Measurements from ENCODE around the gene NLRC5. TPM values are rescaled to one million over a fixed set of nuclear protein-coding genes. Genes with fewer than 3 reads are reported as not detected.
A peak's percentile ranks its signal among the peaks of the same experiment; 100 is the strongest.
"Not testable (repeated sequence)": the region's sequence is repeated elsewhere in the genome, so short reads cannot be mapped to it uniquely, and the experiment has no call there.

The NLRC5 gene
- total RNA-seq, 3 donors from 2014 or later = 18.4 to 34.4 (median 24.1) TPM

- no peaks in the 10 kb centered on the region for H3K27me3 ChIP-seq
- intact Hi-C loops (cut with DNase I; ENCODE audit: low total_unique reads) = no loop called here
- no peak for DNase-seq (ENCODE audit: low spot score in 2 of 2)
- H3K36me3 ChIP-seq = no peaks in the 10 kb centered on the region
- H3K4me3 ChIP-seq = no peak overlapping the region
- H3K9me3 ChIP-seq = no peaks in the 10 kb centered on the region
- TF ChIP-seq POLR2AphosphoS5 (IDR thresholded peaks at IDR 0.05) = no peak
- H3K27ac ChIP-seq = peak overlapping the region in 1 of 2 donors; percentile 40
- H3K4me1 ChIP-seq = no peaks in the 10 kb centered on the region
Measured at GRCh38 chr16:57062329-57062728, 73.0 kb downstream of the NLRC5 start.

GRCh38 chr16:57063189-57063588 lies 73.8 kb downstream of the NLRC5 start:
- H3K36me3 ChIP-seq; intact Hi-C loops (cut with DNase I; ENCODE audit: low total_unique reads); H3K9me3 ChIP-seq; H3K4me3 ChIP-seq; H3K4me1 ChIP-seq; DNase-seq (ENCODE audit: low spot score in 2 of 2); H3K27me3 ChIP-seq; H3K27ac ChIP-seq: not testable (repeated sequence)

GRCh38 chr16:57064995-57065394 lies 75.6 kb downstream of the NLRC5 start:
- no peak for DNase-seq (ENCODE audit: low spot score in 2 of 2)
- H3K27ac ChIP-seq = no peak overlapping the region
- H3K36me3 ChIP-seq = no peaks in the 10 kb centered on the region
- intact Hi-C loops (cut with DNase I; ENCODE audit: low total_unique reads) = no loop called here
- no peaks in the 10 kb centered on the region for H3K4me1 ChIP-seq
- no peak overlapping the region for H3K4me3 ChIP-seq
- no peaks in the 10 kb centered on the region for H3K9me3 ChIP-seq
- TF ChIP-seq POLR2AphosphoS5 (IDR thresholded peaks at IDR 0.05) = no peak
- no peak for TF ChIP-seq CTCF (IDR thresholded peaks at IDR 0.05)
- TF ChIP-seq POLR2A (IDR thresholded peaks at IDR 0.05) = no peak
- H3K27me3 ChIP-seq = no peaks in the 10 kb centered on the region

- Histone ChIP-seq H3K4me1 (no peaks in the 10 kb centered on the region), H3K27me3 (no peaks in the 10 kb centered on the region), H3K36me3 (no peaks in the 10 kb centered on the region), H3K27ac (no peak overlapping the region), H3K4me3 (no peak overlapping the region), H3K9me3 (no peaks in the 10 kb centered on the region)
- no peak for DNase-seq (ENCODE audit: low spot score in 2 of 2)
- no peak for TF ChIP-seq POLR2A (IDR thresholded peaks at IDR 0.05)
- TF ChIP-seq POLR2AphosphoS5 (IDR thresholded peaks at IDR 0.05) = no peak
- TF ChIP-seq CTCF (IDR thresholded peaks at IDR 0.05) = no peak
- intact Hi-C loops (cut with DNase I; ENCODE audit: low total_unique reads) = no loop called here
Measured at GRCh38 chr16:57066625-57067024, 77.3 kb downstream of the NLRC5 start.

- no peak for TF ChIP-seq POLR2AphosphoS5 (IDR thresholded peaks at IDR 0.05)
- TF ChIP-seq POLR2A (IDR thresholded peaks at IDR 0.05) = no peak
- no peak for TF ChIP-seq CTCF (IDR thresholded peaks at IDR 0.05)
Measured at GRCh38 chr16:57067347-57067746, 78.0 kb downstream of the NLRC5 start.

GRCh38 chr16:57069053-57069452 lies 79.7 kb downstream of the NLRC5 start:
- H3K9me3 ChIP-seq = no peaks in the 10 kb centered on the region
- intact Hi-C loops (cut with DNase I; ENCODE audit: low total_unique reads) = no loop called here
- TF ChIP-seq CTCF (IDR thresholded peaks at IDR 0.05) (no peak), POLR2AphosphoS5 (IDR thresholded peaks at IDR 0.05) (no peak), POLR2A (IDR thresholded peaks at IDR 0.05) (no peak)
- H3K27ac ChIP-seq = no peak overlapping the region
- no peaks in the 10 kb centered on the region for H3K27me3 ChIP-seq
- no peaks in the 10 kb centered on the region for H3K4me1 ChIP-seq
- DNase-seq (ENCODE audit: low spot score in 2 of 2) = no peak
- H3K36me3 ChIP-seq = no peaks in the 10 kb centered on the region
- H3K4me3 ChIP-seq = no peak overlapping the region

More at GRCh38 chr16:57067347-57067746, 78.0 kb downstream of the NLRC5 start:
- H3K27me3 ChIP-seq = no peaks in the 10 kb centered on the region
- H3K36me3 ChIP-seq = no peaks in the 10 kb centered on the region
- no peak for DNase-seq (ENCODE audit: low spot score in 2 of 2)
- H3K27ac ChIP-seq = no peak overlapping the region
- H3K9me3 ChIP-seq = no peaks in the 10 kb centered on the region
- intact Hi-C loops (cut with DNase I; ENCODE audit: low total_unique reads) = no loop called here
- no peaks in the 10 kb centered on the region for H3K4me1 ChIP-seq
- H3K4me3 ChIP-seq = no peak overlapping the region
